HepG2 (cell line): ENCODE measurements around the gene LMF2. TPM values are rescaled to one million over a fixed set of nuclear protein-coding genes. Genes with fewer than 3 reads are reported as not detected.

Experiments used
- CEBPG ChIP-seq: IDR thresholded peaks from 2 replicates; pipeline ENCODE4 v1.6.1; 2016
- FOSL1 ChIP-seq: sonication (generic); formaldehyde crosslinking; IDR thresholded peaks from 2 replicates; pipeline ENCODE4 v1.9.0; 2021; ENCODE audit warnings: missing genetic modification reagents, borderline replicate concordance
- JUNB ChIP-seq: sonication (generic); formaldehyde crosslinking; IDR thresholded peaks from 2 replicates; pipeline ENCODE4 v1.8.0; 2022; ENCODE audit warnings: missing genetic modification reagents, mild to moderate bottlenecking, borderline replicate concordance
- KAT7 ChIP-seq: IDR thresholded peaks from 2 replicates; pipeline ENCODE4 v1.6.1; 2018; ENCODE audit warnings: borderline replicate concordance, missing compliant biosample characterization
- RBM22 ChIP-seq: fragments of 200-400 bp; formaldehyde crosslinking; optimal IDR thresholded peaks from 2 replicates; pipeline ENCODE3; 2017; ENCODE audit warnings: mild to moderate bottlenecking, low read length, moderate library complexity
- SAP130 ChIP-seq: IDR thresholded peaks from 2 replicates; pipeline ENCODE4 v1.6.1; 2016; ENCODE audit warnings: low read depth
- ZNF326 ChIP-seq: sonication (generic); formaldehyde crosslinking; IDR thresholded peaks from 2 replicates; pipeline ENCODE4 v1.4.0; 2020; ENCODE audit warnings: missing genetic modification reagents, borderline replicate concordance
- ZNF460 ChIP-seq: sonication (generic); formaldehyde crosslinking; IDR thresholded peaks from 2 replicates; pipeline ENCODE4 v1.5.1; 2020; ENCODE audit warnings: missing genetic modification reagents, mild to moderate bottlenecking, borderline replicate concordance
- ZNF780A ChIP-seq: sonication (generic); formaldehyde crosslinking; IDR thresholded peaks from 2 replicates; pipeline ENCODE4 v1.8.0; 2022; ENCODE audit warnings: mild to moderate bottlenecking, missing genetic modification reagents, moderate library complexity
- polyA plus RNA-seq, 8 experiments: library from polyadenylated mRNA; depleted of rRNA in 3 of 8; stranded (reverse) in 7 of 8; unstranded in 1 of 8; fragments of >200 nt; fragmentation: Illumina TruSeq in 4 of 8; extraction: Trizol in 4 of 8; gene quantifications; 2 replicates each; pipeline versions ENCODE4 v1.2.1 to v1.2.3, GENCODE V29; 2011 to 2016; ENCODE audit warnings: low read depth in 4 of 8, missing spikeins in 1 of 8, mixed read lengths in 1 of 8; ENCODE audit not compliant: insufficient read depth in 1 of 8
- total RNA-seq, 5 experiments: library from RNA; depleted of rRNA; stranded (reverse); fragments of >200 nt; fragmentation: Illumina TruSeq; extraction: Trizol; gene quantifications; 2 replicates each; pipeline ENCODE4 v1.2.3, GENCODE V29; 2016; ENCODE audit warnings: low read depth in 1 of 5
- TF ChIP-seq, protein P1 (sequence below): sonication (generic); formaldehyde crosslinking; IDR thresholded peaks from 2 replicates; pipeline ENCODE4 v1.4.0; 2020; ENCODE audit warnings: missing genetic modification reagents, borderline replicate concordance
- TF ChIP-seq, protein P2 (sequence below): sonication (generic); formaldehyde crosslinking; IDR thresholded peaks from 2 replicates; pipeline ENCODE4 v1.5.0; 2020; ENCODE audit warnings: mild to moderate bottlenecking, missing genetic modification reagents
- TF ChIP-seq, protein P3 (sequence below): sonication (generic); formaldehyde crosslinking; IDR thresholded peaks from 2 replicates; pipeline ENCODE4 v1.4.0; 2020; ENCODE audit warnings: mild to moderate bottlenecking, low read depth, missing genetic modification reagents
- TF ChIP-seq, protein P4 (sequence below): sonication (generic); formaldehyde crosslinking; conservative IDR thresholded peaks from 2 replicates; pipeline ENCODE4 v1.8.1; 2023; ENCODE audit warnings: missing genetic modification reagents

LMF2 gene
- total and polyA plus RNA-seq, 2 of the 13 experiments (the other 11 are each of a cell fraction or from before 2014, with no cell fraction given): 23.3 to 30.6 TPM

DNA sequence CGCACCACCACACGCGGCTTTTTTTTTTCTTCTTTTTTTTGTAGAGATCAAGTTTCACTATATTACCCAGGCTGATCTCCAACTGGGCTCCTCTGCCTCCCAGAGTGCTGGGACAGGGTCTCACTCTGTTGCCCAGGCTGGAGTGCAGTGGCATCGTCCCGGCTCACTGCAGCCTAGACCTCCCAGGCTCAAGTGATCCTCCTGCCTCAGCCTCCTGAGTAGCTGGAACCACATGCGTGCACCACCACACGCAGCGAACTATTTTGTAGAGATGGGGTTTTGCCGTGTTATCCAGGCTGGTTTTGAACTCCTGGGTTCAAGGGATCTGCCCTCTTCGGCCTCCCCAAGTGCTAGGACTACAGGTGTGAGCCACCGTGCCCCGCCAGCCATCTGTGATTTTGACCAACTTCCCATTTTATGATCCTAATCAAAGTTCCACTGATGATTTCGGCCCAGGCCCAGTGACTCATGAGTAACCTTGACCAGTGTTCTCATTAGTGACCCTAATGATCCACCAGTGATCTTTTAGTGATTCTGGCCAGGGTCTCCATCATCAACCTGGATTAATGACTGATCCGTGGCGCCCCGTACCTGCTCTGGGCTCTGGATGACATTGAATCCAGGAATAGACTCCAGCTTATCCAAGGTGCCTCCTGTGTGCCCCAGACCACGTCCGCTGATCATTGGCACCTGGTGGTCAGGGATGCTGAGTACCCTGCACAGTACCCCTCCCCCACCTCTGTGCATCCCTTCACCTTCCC lies 20.6 kb upstream of the LMF2 start (continued):
- TF ChIP-seq, protein P1, sequence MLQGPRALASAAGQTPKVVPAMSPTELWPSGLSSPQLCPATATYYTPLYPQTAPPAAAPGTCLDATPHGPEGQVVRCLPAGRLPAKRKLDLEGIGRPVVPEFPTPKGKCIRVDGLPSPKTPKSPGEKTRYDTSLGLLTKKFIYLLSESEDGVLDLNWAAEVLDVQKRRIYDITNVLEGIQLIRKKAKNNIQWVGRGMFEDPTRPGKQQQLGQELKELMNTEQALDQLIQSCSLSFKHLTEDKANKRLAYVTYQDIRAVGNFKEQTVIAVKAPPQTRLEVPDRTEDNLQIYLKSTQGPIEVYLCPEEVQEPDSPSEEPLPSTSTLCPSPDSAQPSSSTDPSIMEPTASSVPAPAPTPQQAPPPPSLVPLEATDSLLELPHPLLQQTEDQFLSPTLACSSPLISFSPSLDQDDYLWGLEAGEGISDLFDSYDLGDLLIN: no peak
- TF ChIP-seq ZNF780A (CRISPR knock-in tag) (no peak), SAP130 (CRISPR knock-in tag) (no peak), ZNF326 (0 out of 2 replicates have a peak, but pooled peaks have one; percentile 22), RBM22 (peak; percentile 16), FOSL1 (no peak), ZNF460 (peak; percentile 14; the same call in 1 of the 2 replicates), JUNB (no peak), KAT7 (CRISPR knock-in tag) (no peak), CEBPG (CRISPR knock-in tag) (no peak)
- TF ChIP-seq, protein P2, sequence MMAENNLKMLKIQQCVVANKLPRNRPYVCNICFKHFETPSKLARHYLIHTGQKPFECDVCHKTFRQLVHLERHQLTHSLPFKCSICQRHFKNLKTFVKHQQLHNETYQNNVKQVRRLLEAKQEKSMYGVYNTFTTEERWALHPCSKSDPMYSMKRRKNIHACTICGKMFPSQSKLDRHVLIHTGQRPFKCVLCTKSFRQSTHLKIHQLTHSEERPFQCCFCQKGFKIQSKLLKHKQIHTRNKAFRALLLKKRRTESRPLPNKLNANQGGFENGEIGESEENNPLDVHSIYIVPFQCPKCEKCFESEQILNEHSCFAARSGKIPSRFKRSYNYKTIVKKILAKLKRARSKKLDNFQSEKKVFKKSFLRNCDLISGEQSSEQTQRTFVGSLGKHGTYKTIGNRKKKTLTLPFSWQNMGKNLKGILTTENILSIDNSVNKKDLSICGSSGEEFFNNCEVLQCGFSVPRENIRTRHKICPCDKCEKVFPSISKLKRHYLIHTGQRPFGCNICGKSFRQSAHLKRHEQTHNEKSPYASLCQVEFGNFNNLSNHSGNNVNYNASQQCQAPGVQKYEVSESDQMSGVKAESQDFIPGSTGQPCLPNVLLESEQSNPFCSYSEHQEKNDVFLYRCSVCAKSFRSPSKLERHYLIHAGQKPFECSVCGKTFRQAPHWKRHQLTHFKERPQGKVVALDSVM (CRISPR knock-in tag): peak; percentile 29; the same call in 1 of the 2 replicates
- TF ChIP-seq, protein P3, sequence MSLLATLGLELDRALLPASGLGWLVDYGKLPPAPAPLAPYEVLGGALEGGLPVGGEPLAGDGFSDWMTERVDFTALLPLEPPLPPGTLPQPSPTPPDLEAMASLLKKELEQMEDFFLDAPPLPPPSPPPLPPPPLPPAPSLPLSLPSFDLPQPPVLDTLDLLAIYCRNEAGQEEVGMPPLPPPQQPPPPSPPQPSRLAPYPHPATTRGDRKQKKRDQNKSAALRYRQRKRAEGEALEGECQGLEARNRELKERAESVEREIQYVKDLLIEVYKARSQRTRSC (CRISPR knock-in tag): no peak
- TF ChIP-seq, protein P4, sequence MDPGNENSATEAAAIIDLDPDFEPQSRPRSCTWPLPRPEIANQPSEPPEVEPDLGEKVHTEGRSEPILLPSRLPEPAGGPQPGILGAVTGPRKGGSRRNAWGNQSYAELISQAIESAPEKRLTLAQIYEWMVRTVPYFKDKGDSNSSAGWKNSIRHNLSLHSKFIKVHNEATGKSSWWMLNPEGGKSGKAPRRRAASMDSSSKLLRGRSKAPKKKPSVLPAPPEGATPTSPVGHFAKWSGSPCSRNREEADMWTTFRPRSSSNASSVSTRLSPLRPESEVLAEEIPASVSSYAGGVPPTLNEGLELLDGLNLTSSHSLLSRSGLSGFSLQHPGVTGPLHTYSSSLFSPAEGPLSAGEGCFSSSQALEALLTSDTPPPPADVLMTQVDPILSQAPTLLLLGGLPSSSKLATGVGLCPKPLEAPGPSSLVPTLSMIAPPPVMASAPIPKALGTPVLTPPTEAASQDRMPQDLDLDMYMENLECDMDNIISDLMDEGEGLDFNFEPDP (CRISPR knock-in tag): no peak
- TF ChIP-seq, all 625 proteins: peak for 6
